ENCODE measurements around the gene DGKZ.

The DGKZ gene

GRCh38 chr11:46404476-46405017 is 57.3 kb downstream of the DGKZ start:
- DNase-seq (ENCODE audit: extremely low spot score) = no peak
- ChIA-PET CTCF (interaction anchor here (0.9 to 1.6 kb wide), 3 partner anchors 13 to 53 kb away, joined by 3 to 4 read pairs (median 3); no protein-coding TSS in a partner anchor), POLR2A (no interaction called here)
- TF ChIP-seq CTCF (IDR thresholded peaks at IDR 0.05; ENCODE audit: control extremely low read depth, extremely low read depth, low read depth, missing control alignments) = no peak

GRCh38 chr11:46407635-46408034 is 60.4 kb downstream of the DGKZ start:
- ChIA-PET CTCF (interaction anchor here (1.3 to 1.5 kb wide), 2 partner anchors 40 to 168 kb away, joined by 3 to 4 read pairs; no protein-coding TSS in a partner anchor), POLR2A (no interaction called here)
- TF ChIP-seq CTCF (IDR thresholded peaks at IDR 0.05; ENCODE audit: control extremely low read depth, extremely low read depth, low read depth, missing control alignments) = no peak
- no peak for DNase-seq (ENCODE audit: extremely low spot score)

GRCh38 chr11:46408407-46408986 is 61.2 kb downstream of the DGKZ start:
- no peak for TF ChIP-seq CTCF (IDR thresholded peaks at IDR 0.05; ENCODE audit: control extremely low read depth, extremely low read depth, low read depth, missing control alignments)
- ChIA-PET CTCF (interaction anchor here (1.2 to 3.6 kb wide), 5 partner anchors 16 to 169 kb away, joined by 3 to 15 read pairs (median 4); partner anchors contain the start of gene CHRM4), POLR2A (no interaction called here)
- no peak for DNase-seq (ENCODE audit: extremely low spot score)

- ChIA-PET CTCF (interaction anchor here (1.1 to 3.6 kb wide), 7 partner anchors 18 to 121 kb away, joined by 3 to 15 read pairs (median 5); partner anchors contain the start of gene CHRM4), POLR2A (no interaction called here)
- TF ChIP-seq CTCF (IDR thresholded peaks at IDR 0.05; ENCODE audit: control extremely low read depth, extremely low read depth, low read depth, missing control alignments) = peak; percentile 8
- DNase-seq (ENCODE audit: extremely low spot score) = no peak
Measured at GRCh38 chr11:46410021-46410420, 62.8 kb downstream of the DGKZ start.

GRCh38 chr11:46413760-46414465 is 66.7 kb downstream of the DGKZ start:
- ChIA-PET CTCF (interaction anchor here (1.0 to 1.7 kb wide), 6 partner anchors 10 to 115 kb away, joined by 3 to 6 read pairs (median 4); no protein-coding TSS in a partner anchor), POLR2A (no interaction called here)
- no peak for TF ChIP-seq CTCF (IDR thresholded peaks at IDR 0.05; ENCODE audit: control extremely low read depth, extremely low read depth, low read depth, missing control alignments)
- no peak for DNase-seq (ENCODE audit: extremely low spot score)

- POLR2A ChIA-PET = no interaction called here
- no peak for DNase-seq (ENCODE audit: extremely low spot score)
- no peak for TF ChIP-seq CTCF (IDR thresholded peaks at IDR 0.05; ENCODE audit: control extremely low read depth, extremely low read depth, low read depth, missing control alignments)
- CTCF ChIA-PET = interaction anchor here (1.4 to 1.7 kb wide), 3 partner anchors 11 to 115 kb away, joined by 3 to 6 read pairs (median 5); no protein-coding TSS in a partner anchor
Measured at GRCh38 chr11:46414466-46414796, 67.2 kb downstream of the DGKZ start.

Measured in GM10248 (cell line).